Measurements from ENCODE around the gene HMCES. TPM values are rescaled to one million over a fixed set of nuclear protein-coding genes. Genes with fewer than 3 reads are reported as not detected.

Gene HMCES
- total RNA-seq, 4 donors from 2014 or later, result 2.0 to 42.9 (median 28.3) TPM

DNA sequence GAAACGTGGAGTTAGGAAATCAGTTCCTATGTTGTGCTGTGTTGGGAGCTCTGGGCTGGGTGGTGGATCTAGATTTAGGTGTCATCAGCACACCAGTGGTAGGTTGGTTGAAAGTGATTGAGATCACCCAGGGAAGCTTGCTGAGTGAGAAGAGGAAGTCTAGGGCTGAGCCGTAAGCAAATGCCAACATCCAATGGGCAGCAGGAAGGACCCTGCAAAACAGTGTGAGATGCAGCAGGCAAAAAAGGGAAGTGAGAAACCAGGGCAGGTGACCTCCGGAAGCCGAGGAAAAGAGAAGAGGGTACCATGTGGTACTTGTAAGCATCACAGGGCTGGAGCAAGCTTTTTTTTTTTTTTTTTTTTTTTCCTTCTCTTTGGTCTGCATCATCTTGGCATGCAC lies 45.1 kb upstream of the HMCES start:
- H3K36me3 ChIP-seq, result no peaks in the 10 kb centered on the region
- TF ChIP-seq POLR2A (IDR thresholded peaks at IDR 0.05), result no peak
- DNase-seq, result no peak
- no peaks in the 10 kb centered on the region for H3K9me3 ChIP-seq
- intact Hi-C loops (cut with DNase I; ENCODE audit: low total_unique reads), result no loop called here
- no peak overlapping the region for H3K27ac ChIP-seq
- no peaks in the 10 kb centered on the region for H3K27me3 ChIP-seq
- no peak overlapping the region for H3K4me3 ChIP-seq
- H3K4me1 ChIP-seq, result no peaks in the 10 kb centered on the region

DNA sequence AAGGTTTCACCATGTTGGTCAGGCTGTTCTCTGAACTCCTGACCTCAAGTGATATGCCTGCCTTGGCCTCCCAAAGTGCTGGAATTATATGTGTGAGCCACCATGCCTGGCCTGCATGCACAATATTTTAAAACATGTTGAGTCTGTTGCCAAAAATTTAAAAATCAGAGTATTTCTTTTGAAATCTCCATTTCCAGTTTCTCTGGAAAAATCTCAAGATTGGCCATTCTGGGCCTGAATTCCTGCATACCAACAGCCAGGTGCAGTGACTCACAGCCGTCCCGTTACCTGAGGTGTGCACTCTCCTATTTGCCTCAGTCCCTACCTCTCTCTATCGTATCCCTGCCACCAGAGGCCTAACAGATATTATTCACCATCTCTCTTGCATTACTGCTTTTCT lies 44.2 kb upstream of the HMCES start:
- H3K4me1 ChIP-seq, result no peaks in the 10 kb centered on the region
- TF ChIP-seq POLR2A (IDR thresholded peaks at IDR 0.05) (no peak), CTCF (IDR thresholded peaks at IDR 0.05) (no peak)
- H3K27me3 ChIP-seq, result no peaks in the 10 kb centered on the region
- no peaks in the 10 kb centered on the region for H3K9me3 ChIP-seq
- no peak overlapping the region for H3K4me3 ChIP-seq
- no peak for DNase-seq
- H3K27ac ChIP-seq, result no peak overlapping the region
- H3K36me3 ChIP-seq, result no peaks in the 10 kb centered on the region
- intact Hi-C loops (cut with DNase I; ENCODE audit: low total_unique reads), result no loop called here

- no peaks in the 10 kb centered on the region for H3K9me3 ChIP-seq
- H3K27me3 ChIP-seq, result no peaks in the 10 kb centered on the region
- no peaks in the 10 kb centered on the region for H3K36me3 ChIP-seq
- no peak overlapping the region for H3K27ac ChIP-seq
- TF ChIP-seq POLR2A (IDR thresholded peaks at IDR 0.05) (no peak), CTCF (IDR thresholded peaks at IDR 0.05) (no peak)
- intact Hi-C loops (cut with DNase I; ENCODE audit: low total_unique reads), result no loop called here
- H3K4me3 ChIP-seq, result no peak overlapping the region
- H3K4me1 ChIP-seq, result no peaks in the 10 kb centered on the region
- no peak for DNase-seq
Observed at GRCh38 chr3:129235344-129235917, 43.2 kb upstream of the HMCES start.

DNA sequence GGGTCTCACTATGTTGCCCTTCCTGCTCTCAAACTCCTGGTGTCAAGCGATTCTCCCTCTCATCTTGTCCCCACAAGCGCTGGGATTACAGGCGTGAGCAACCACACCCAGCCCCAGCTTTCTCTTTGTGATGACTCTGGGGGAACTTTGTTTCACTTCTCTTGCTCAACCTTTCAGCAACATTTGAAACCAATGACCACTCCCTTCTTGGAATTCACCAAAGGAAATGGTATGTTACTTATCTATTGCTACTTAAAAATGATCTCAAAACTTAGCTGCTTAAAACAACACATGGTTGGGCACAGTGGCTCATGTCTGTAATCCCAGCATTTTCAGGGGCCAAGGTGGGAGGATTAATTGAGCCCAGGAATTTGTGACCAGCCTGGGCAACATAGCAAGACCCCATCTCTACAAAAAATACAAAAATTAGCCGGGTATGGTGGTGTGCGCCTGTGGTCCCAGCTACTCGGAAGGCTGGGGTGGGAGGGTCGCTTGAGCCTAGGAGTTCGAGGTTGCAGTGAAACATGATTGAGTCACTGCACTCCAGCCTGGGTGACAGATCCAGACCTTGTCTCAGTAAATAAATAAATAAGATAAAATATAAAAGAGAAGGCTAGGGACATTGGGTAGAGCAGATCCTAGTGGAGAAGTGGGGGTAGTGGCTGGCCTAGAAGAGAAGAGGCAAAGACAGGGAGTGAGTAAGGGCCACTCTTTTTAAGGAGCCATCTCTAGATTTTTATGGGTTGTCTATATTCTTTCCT lies 39.5 kb upstream of the HMCES start:
- Histone ChIP-seq H3K9me3 (no peaks in the 10 kb centered on the region), H3K4me1 (no peaks in the 10 kb centered on the region), H3K27me3 (no peaks in the 10 kb centered on the region), H3K27ac (no peak overlapping the region), H3K4me3 (no peak overlapping the region), H3K36me3 (no peaks in the 10 kb centered on the region)
- TF ChIP-seq POLR2A (IDR thresholded peaks at IDR 0.05) (no peak), CTCF (IDR thresholded peaks at IDR 0.05) (no peak)
- intact Hi-C loops (cut with DNase I; ENCODE audit: low total_unique reads), result no loop called here
- DNase-seq, result no peak

DNA sequence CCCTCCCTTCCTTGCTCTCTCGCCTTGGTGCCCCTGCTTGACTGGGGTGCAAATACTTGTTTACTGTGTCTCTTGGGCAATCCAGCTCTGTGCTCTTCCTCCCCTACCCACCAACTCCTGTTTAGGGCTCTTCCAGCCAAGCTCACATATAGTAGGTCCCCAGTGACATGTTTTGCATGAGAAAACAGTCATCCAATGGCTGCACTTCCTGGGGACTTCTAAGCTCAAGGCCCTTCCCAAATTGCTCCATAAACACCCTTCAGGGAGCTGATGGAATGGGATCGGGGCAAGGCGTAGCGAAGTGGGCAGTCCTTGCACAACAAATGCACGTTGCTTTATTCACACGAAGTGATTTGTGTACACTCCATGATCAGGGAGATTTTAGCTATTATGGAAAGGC lies 38.7 kb upstream of the HMCES start:
- no peaks in the 10 kb centered on the region for H3K27me3 ChIP-seq
- intact Hi-C loops (cut with DNase I; ENCODE audit: low total_unique reads), result no loop called here
- no peak overlapping the region for H3K4me3 ChIP-seq
- no peaks in the 10 kb centered on the region for H3K36me3 ChIP-seq
- no peak overlapping the region for H3K27ac ChIP-seq
- H3K9me3 ChIP-seq, result no peaks in the 10 kb centered on the region
- TF ChIP-seq CTCF (IDR thresholded peaks at IDR 0.05), result no peak
- no peak for TF ChIP-seq POLR2A (IDR thresholded peaks at IDR 0.05)
- DNase-seq, result no peak
- no peaks in the 10 kb centered on the region for H3K4me1 ChIP-seq

All from uterus (tissue), 4 donors.